HG03045 (cell line): ENCODE results near the gene CCDC24.
A peak's percentile ranks its signal among the peaks of the same experiment; 100 is the strongest.

Experiments
- ATAC-seq: cut with Tn5 transposase; IDR thresholded peaks from one replicate; pipeline ENCODE4 v1.9.1; 2021; ENCODE audit warnings: mild to moderate bottlenecking, moderate library complexity; ENCODE audit not compliant: unreplicated experiment

The CCDC24 gene

GRCh38 chr1:43991476-43992231 lies at the start of gene CCDC24:
Gene CCDC24 (plus strand): TSS chr1:43991599. CDS start chr1:43991879, 280 bp downstream.
- ATAC-seq: peak; percentile 73

GRCh38 chr1:43942411-43942810 lies 49.0 kb upstream of the CCDC24 start:
- ATAC-seq: no peak

- no peak for ATAC-seq
These were observed 46.5 kb upstream of the CCDC24 start for GRCh38 chr1:43944860-43945259.

GRCh38 chr1:43945674-43946235 lies 45.6 kb upstream of the CCDC24 start:
- ATAC-seq: no peak

GRCh38 chr1:43946236-43947060 lies 45.0 kb upstream of the CCDC24 start, which contains the start of gene IPO13:
Gene IPO13 (plus strand): TSS chr1:43946950. CDS start chr1:43947601, 651 bp downstream.
- peak; percentile 91 for ATAC-seq

GRCh38 chr1:43947061-43947873 lies 44.1 kb upstream of the CCDC24 start:
- peak; percentile 17 for ATAC-seq

GRCh38 chr1:43947874-43948437 lies 43.4 kb upstream of the CCDC24 start:
- ATAC-seq: no peak

GRCh38 chr1:43949678-43950077 lies 41.7 kb upstream of the CCDC24 start:
- no peak for ATAC-seq

GRCh38 chr1:43951021-43951985 lies 40.1 kb upstream of the CCDC24 start:
- no peak for ATAC-seq

- no peak for ATAC-seq
These were observed 38.6 kb upstream of the CCDC24 start for GRCh38 chr1:43952731-43953346.

- no peak for ATAC-seq
These were observed 38.0 kb upstream of the CCDC24 start for GRCh38 chr1:43953361-43953760.

- no peak for ATAC-seq
These were observed 37.4 kb upstream of the CCDC24 start for GRCh38 chr1:43954036-43954435.

- no peak for ATAC-seq
These were observed 35.2 kb upstream of the CCDC24 start for GRCh38 chr1:43956234-43956633.

GRCh38 chr1:43957407-43958040 lies 33.9 kb upstream of the CCDC24 start:
- ATAC-seq: no peak

GRCh38 chr1:43958351-43959255 lies 32.8 kb upstream of the CCDC24 start:
- no peak for ATAC-seq

GRCh38 chr1:43960798-43961197 lies 30.6 kb upstream of the CCDC24 start:
- no peak for ATAC-seq

GRCh38 chr1:43961692-43962091 lies 29.7 kb upstream of the CCDC24 start:
- no peak for ATAC-seq
